Endometrial microvascular endothelial cells (primary cell): ENCODE data around the gene LGI1. TPM values are rescaled to one million over a fixed set of nuclear protein-coding genes. Genes with fewer than 3 reads are reported as not detected.

ENCODE experiments used
- in situ Hi-C: cut with HindIII; loops from 2 replicates; pipeline ENCODE4 v1.10.0; 2017; ENCODE audit warnings: low sequenced_read_pairs, low pct_unique_long_range_greater_than_20kb; ENCODE audit errors: inconsistent ontology term
- total RNA-seq: library from RNA; depleted of rRNA; stranded (reverse); fragments of >200 nt; gene quantifications from one replicate; pipeline ENCODE4 v1.2.3, GENCODE V29; 2015; ENCODE audit errors: inconsistent ontology term

Gene LGI1
- total RNA-seq, 1 donor from 2014 or later, result not detected

DNA sequence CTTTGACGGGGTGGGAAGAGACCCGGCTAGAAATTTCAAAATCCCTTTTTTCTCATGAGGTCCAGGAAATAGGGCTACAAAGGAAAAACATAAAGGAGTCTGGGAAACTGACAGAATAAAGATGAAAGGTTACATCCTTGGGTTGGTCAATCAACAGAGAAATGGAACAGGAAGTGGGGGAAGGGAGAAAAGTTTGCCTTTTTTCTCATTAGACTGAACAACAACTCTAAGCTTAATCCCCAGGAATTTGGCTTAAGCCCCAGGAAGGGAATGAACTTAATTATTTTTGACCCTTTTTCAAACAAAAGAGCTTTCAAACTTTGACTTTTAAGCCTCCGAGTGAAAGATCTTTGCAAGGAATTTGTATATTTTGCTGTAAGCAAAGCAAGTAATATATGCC lies 32.7 kb downstream of the LGI1 start:
- in situ Hi-C loops, result no loop called here

GRCh38 chr10:93796167-93796566 lies 38.4 kb downstream of the LGI1 start:
- in situ Hi-C loops, result no loop called here

DNA sequence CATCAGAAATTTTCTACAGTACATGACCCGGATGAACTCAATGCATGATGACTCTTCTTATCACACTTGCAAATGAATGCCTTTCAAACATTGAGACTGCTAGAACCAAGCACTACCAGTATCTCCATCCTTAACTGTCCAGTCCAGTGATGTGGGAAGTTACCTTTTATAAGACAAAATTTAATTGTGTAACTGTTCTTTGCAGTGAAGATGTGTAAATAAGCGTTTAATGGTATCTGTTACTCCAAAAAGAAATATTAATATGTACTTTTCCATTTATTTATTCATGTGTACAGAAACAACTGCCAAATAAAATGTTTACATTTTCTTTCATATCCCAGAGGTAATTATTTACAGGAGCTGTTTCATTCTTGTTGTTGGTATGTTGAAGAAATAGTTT lies 40.1 kb downstream of the LGI1 start:
- in situ Hi-C loops, result no loop called here

- in situ Hi-C loops, result no loop called here
Measured at GRCh38 chr10:93799155-93799708, 41.5 kb downstream of the LGI1 start.

DNA sequence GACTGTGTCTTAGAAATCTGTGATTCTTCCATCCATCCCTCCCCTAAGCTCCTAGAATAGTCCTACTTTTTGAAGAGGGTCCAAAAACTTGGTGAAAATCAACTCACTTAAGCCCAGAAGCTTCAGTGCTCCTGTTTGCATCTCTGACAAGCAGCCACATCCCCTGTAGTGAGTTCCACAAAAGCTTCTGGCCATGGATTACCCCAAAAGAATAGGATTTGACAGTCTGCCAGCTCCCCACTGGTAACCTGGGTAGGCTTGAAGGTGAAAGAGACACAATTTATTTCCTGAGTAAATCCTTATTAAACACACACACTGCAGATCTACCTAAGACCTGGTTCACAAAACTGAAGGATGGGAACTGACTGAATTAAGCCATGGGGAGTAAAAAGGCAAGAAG lies 46.5 kb downstream of the LGI1 start:
- in situ Hi-C loops, result no loop called here

DNA sequence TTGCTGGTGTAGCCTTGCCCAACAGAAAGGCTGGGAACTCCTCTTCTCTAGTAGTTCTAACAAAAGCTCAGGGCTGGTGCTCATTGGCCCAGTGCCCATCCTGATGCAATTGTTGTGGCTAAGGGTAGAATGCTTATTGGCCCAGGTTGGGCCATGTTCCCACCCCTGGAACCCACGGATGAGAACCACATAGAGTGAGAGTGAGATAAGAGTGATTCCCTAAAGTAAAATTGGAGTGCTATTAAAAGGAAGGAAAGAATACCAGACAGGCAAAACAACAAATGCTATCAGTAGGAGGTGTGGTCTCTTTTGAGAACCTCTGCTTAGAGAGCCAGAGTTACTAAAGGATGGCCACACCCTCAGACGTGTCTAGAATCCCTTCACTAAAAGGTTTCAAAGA lies 49.2 kb downstream of the LGI1 start:
- in situ Hi-C loops, result no loop called here

- in situ Hi-C loops, result no loop called here
Measured at GRCh38 chr10:93807371-93807770, 49.6 kb downstream of the LGI1 start.

DNA sequence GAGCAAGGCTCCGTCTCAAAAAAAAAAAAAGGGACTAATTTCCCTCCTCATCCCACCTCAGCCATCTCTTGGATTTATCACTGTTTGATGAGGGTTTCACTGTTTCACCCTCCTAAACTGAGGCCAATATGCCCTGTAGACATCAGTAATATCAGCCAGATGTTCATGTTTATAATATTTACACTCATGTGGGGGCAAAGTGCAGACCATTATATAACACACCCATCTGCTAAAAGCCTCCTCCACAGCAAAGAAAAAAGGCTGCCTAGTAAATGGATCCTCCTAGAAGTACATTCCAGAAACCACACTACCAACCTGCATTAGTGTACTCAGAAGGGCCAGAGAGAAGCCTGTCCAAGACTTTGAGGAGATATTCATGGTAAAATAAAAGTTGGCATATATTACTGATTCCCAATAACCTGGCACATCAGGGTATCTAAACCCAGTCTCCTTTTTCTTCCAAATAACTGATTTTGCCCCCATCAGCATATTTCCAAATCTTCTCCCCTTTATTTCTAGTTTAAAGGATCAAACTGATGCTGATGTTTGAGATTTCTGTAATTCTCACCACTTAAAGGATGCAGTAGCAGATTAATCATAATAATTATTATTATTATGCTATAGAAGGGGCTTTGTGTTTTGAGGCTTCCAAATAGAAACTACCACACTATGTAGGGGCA lies 55.1 kb downstream of the LGI1 start:
- in situ Hi-C loops, result no loop called here

GRCh38 chr10:93813507-93814465 lies 56.0 kb downstream of the LGI1 start:
- in situ Hi-C loops, result no loop called here

DNA sequence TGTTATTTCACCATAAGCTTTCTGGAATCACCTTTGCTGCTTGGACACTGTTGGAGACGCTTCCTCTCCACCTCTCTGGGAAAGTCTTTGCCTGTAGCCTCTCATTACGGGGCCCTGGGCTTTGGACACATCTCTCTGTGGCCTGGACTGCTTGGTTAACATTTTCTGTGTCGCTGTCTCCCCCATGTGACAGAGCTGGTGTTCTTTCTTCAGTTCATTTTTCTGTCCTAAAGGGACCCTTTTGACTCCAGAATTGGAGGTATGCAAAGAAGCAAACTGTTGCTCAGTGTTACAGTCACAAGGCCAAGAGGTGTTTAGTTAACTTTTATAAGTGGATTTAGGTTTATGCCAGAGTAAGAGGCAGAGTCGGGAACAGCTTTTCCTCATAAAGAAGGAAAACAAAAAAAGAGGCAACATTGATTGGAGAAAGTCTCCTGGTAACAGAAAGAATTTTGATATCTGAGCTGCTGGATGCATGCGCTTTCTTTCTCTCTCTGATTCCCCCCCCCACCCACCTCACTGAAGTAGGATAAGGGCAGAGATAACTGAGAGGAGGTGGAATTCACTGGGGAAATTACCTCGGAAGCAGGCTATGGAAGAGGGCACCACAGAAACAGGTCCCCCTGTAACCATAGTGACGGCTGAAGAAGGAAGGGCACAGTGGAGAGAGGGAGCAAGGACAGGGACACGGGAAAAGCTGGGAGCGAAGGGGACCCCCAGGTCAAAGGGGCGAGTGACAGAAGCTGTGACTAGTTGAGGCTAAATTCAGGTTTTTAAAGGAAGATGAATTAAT lies 57.8 kb downstream of the LGI1 start:
- in situ Hi-C loops, result no loop called here

GRCh38 chr10:93816123-93816747 lies 58.5 kb downstream of the LGI1 start:
- in situ Hi-C loops, result no loop called here

- in situ Hi-C loops, result no loop called here
Measured at GRCh38 chr10:93818086-93818485, 60.4 kb downstream of the LGI1 start.

DNA sequence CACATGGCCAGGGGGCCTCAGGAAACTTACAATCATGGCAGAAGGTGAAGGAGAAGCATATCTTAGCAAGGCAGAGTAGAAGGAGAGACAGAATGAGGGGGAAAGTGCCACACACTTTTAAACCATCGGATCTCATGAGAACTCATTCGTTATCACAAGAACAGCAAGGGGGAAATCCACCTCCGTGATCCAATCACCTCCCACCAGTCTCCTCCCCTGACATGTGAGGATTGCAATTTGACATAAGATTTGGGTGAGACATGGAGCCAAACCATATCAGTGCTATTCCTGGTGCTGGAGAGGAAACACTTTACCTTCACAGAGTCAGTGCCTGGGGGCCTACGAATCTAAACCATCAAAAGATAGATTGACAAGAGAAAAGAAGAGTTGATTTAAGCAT lies 61.8 kb downstream of the LGI1 start:
- in situ Hi-C loops, result no loop called here

- in situ Hi-C loops, result no loop called here
Measured at GRCh38 chr10:93820434-93820833, 62.7 kb downstream of the LGI1 start.

DNA sequence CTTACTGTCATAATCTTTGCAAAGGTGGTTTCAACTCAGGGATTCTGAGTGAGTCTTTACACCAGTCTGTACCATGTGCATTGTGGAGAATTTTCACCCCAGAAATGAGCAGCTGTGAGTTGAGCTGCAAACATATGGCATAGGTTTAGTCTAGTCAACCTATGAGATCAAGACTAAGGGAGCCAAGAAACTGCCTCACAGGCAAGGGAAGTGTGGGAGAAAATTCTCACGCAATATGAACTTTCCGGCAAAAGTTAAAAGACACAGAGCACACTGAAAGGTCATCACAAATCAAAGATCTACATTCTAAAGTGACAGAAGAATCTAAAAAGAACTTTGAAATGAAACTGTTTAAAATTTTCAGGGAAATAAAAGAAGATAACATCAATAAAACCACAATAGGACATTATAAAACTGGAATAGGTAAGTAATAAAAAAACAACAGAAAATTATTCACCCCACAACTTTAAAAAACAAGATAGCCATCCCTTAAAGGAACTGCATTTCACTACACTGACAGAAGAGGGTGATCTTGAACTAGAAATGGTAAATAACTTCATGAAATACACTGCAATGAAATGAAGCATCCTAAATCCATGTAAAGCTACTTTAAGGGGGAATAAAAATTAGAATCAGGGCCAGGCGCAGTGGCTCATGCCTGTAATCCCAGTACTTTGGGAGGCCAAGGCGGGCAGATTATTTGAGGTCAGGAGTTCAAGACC lies 63.5 kb downstream of the LGI1 start:
- in situ Hi-C loops, result no loop called here

GRCh38 chr10:93826355-93826754 lies 68.6 kb downstream of the LGI1 start:
- in situ Hi-C loops, result no loop called here

DNA sequence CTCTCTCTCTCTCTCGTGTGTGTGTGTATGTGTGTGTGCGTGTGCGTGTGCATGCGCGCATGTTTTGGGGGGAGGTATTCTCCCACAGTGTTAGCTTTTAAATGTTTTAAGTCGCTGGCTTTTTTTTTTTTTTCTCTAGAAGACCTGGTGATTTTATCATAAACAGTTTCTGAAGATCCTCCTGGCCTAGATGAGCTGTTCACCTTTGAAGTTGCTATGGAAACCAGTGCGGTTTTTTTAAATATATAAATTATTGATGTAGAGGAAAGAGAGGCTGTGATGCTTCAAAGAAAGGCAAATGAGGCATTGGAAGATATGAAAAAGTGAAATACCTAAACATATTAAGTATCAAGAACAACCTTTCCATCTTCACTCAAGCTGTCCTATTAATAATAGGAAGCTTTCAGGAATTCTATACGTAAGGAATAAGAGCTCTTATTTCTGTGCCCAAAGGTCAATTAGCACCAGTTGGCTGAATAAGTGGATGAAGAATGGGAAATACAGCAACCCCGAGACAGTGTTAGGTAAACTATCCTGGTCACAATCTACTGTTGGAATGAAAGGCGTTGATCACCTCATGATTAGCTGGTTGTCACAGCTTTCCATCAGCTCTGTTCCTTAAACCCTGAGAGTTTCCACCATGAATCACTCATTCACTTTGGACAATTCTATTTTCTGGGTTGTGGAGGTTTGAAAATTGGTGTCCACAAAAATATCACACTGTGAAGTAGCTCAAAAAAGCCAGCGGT lies 69.5 kb downstream of the LGI1 start:
- in situ Hi-C loops, result no loop called here
